GM23248 (cell line): ENCODE results near the gene CALB2. TPM values are rescaled to one million over a fixed set of nuclear protein-coding genes. Genes with fewer than 3 reads are reported as not detected.

Experiments used
- DNase-seq: peaks from one replicate; pipeline ENCODE4 v3.0.0-alpha.2; 2015
- H2AFZ ChIP-seq: fragments of 200-600 bp; sonication (generic); 2 replicates; pipeline ENCODE4 v1.6.1; 2016; ENCODE audit warnings: antibody characterized with exemption
- H3F3A ChIP-seq: fragments of 200-600 bp; sonication (generic); 2 replicates; pipeline ENCODE4 v1.6.1; 2016; ENCODE audit warnings: mild to moderate bottlenecking, antibody characterized with exemption, mixed run types; ENCODE audit not compliant: insufficient read depth
- H3K27ac ChIP-seq: fragments of 200-600 bp; sonication (generic); 2 replicates; pipeline ENCODE4 v1.5.1; 2016; ENCODE audit warnings: mild to moderate bottlenecking
- H3K27me3 ChIP-seq: fragments of 200-600 bp; sonication (generic); replicated peaks from 2 replicates; pipeline ENCODE4 v1.6.1; 2016; ENCODE audit warnings: mild to moderate bottlenecking; ENCODE audit not compliant: insufficient read depth
- H3K36me3 ChIP-seq: fragments of 200-600 bp; sonication (generic); 2 replicates; pipeline ENCODE4 v1.6.1; 2016; ENCODE audit warnings: low read depth, mild to moderate bottlenecking
- H3K4me1 ChIP-seq: fragments of 200-600 bp; sonication (generic); 2 replicates; pipeline ENCODE4 v1.6.1; 2016; ENCODE audit warnings: mild to moderate bottlenecking; ENCODE audit not compliant: insufficient read depth
- H3K4me2 ChIP-seq: fragments of 200-600 bp; sonication (generic); one replicate; pipeline ENCODE4 v1.6.1; 2016; ENCODE audit warnings: mild to moderate bottlenecking; ENCODE audit not compliant: unreplicated experiment
- H3K4me3 ChIP-seq: fragments of 200-600 bp; sonication (generic); 2 replicates; pipeline ENCODE4 v1.5.1; 2016; ENCODE audit warnings: mild to moderate bottlenecking
- H3K79me2 ChIP-seq: fragments of 200-600 bp; sonication (generic); 2 replicates; pipeline ENCODE4 v1.6.1; 2016; ENCODE audit warnings: mild to moderate bottlenecking; ENCODE audit not compliant: insufficient read depth
- H3K9ac ChIP-seq: fragments of 200-600 bp; sonication (generic); 2 replicates; pipeline ENCODE4 v1.6.1; 2016; ENCODE audit warnings: mild to moderate bottlenecking
- H3K9me2 ChIP-seq: fragments of 200-600 bp; sonication (generic); 2 replicates; pipeline ENCODE4 v1.6.1; 2016; ENCODE audit warnings: mixed run types, mild to moderate bottlenecking, moderate library complexity; ENCODE audit not compliant: insufficient read depth
- H3K9me3 ChIP-seq: fragments of 200-600 bp; sonication (generic); one replicate; pipeline ENCODE4 v1.6.1; 2017; ENCODE audit warnings: low read depth
- H4K20me1 ChIP-seq: fragments of 200-600 bp; sonication (generic); 2 replicates; pipeline ENCODE4 v1.6.0; 2016; ENCODE audit not compliant: insufficient read depth
- EZH2 ChIP-seq: fragments of 200-600 bp; sonication (generic); IDR thresholded peaks from 2 replicates; pipeline ENCODE4 v1.6.1; 2018; ENCODE audit warnings: antibody characterized with exemption, mild to moderate bottlenecking; ENCODE audit not compliant: insufficient read depth, poor library complexity, severe bottlenecking
- EZH2phosphoT487 ChIP-seq: fragments of 200-600 bp; sonication (generic); IDR thresholded peaks from 2 replicates; pipeline ENCODE4 v1.6.1; 2018; ENCODE audit warnings: antibody characterized with exemption, moderate library complexity, mild to moderate bottlenecking, low read depth; ENCODE audit not compliant: insufficient read depth
- WGBS, 2 experiments: methylation state at CpG; one replicate each; pipeline ENCODE4 v1.1.6; 2015 to 2017; ENCODE audit warnings: low lambda C conversion rate in 2 of 2, low coverage in 1 of 2; ENCODE audit errors: missing lambda C conversion rate in 2 of 2; 5-methylcytosine and 5-hydroxymethylcytosine counted together
- in situ Hi-C: fragments of 300-500 bp; cut with MboI; formaldehyde crosslinking; loops from 2 replicates; pipeline ENCODE4 v1.15.0; 2020
- polyA plus RNA-seq: library from polyadenylated mRNA; unstranded; fragments of >200 nt; fragmentation: Nextera tagmentation; extraction: Ambion mirVana; gene quantifications from 2 replicates; pipeline ENCODE4 v1.2.1, GENCODE V29; 2016
- total RNA-seq: library from RNA; depleted of rRNA; stranded (reverse); fragments of >200 nt; shearing (Covaris generic); gene quantifications from 2 replicates; pipeline ENCODE4 v1.2.3, GENCODE V29; 2014

Gene CALB2
- total and polyA plus RNA-seq, 2 experiments from 2014 or later: 1.2 to 1.8 TPM

DNA sequence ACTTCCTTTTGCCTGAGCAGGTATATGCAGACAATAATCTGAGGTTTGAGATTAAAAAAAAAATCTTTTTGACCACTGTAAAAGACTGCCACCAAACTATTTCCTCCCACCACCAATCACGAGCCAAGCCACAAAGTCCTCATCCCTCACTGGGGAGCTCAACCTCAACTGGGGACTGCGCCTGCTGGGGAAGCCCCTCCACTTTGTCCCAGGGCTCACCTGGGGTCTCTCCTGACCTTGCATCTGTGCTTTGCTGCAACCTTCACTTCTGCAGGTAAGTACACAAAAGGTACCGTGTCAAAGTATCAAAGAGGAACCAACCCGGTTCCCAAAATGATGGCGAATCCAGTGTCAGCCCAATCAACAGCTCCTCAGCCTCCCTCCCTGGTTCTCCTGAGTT is 47.8 kb downstream of the CALB2 start:
- Histone ChIP-seq H3K79me2 (no peaks in the 10 kb centered on the region), H3K27me3 (peaks cover 11% of the 10 kb centered on the region), H4K20me1 (no peaks in the 10 kb centered on the region), H2AFZ (no peak overlapping the region), H3K4me1 (no peaks in the 10 kb centered on the region), H3K4me3 (no peak overlapping the region), H3K4me2 (no peak overlapping the region), H3K9me3 (no peaks in the 10 kb centered on the region), H3K36me3 (no peaks in the 10 kb centered on the region), H3K9me2 (no peaks in the 10 kb centered on the region), H3K9ac (no peak overlapping the region), H3K27ac (no peak overlapping the region), H3F3A (no peaks in the 10 kb centered on the region)
- WGBS, 2 experiments: 68 to 72% methylated on average over 5 of the region's 5 CpGs
- no peak for DNase-seq
- TF ChIP-seq EZH2 (no peak), EZH2phosphoT487 (no peak)
- in situ Hi-C loops: no loop called here

DNA sequence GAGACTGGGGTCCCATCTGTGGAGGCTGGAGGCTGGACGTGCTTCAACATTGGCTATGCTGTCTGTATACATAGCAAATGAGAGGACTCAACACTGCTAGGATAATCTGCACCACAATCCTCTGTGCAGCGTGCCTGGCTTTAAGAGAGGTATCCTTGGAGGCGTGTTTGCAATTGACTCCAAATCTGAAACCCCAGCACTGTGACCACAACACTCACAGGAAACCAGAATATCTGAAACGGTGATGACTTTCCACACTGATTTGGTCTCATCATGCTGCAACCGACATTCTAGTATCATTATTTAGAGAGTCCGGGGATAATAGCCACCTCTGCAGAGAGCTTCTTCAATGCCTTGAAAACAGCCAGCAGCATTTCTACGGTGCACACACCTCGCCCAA is 48.2 kb downstream of the CALB2 start:
- peaks cover 13% of the 10 kb centered on the region for H3K27me3 ChIP-seq
- H4K20me1 ChIP-seq: no peaks in the 10 kb centered on the region
- H3K4me1 ChIP-seq: no peaks in the 10 kb centered on the region
- no peaks in the 10 kb centered on the region for H3K9me3 ChIP-seq
- no peaks in the 10 kb centered on the region for H3F3A ChIP-seq
- 33 to 47% methylated on average over 8 of the region's 8 CpGs for WGBS, 2 experiments
- no peak overlapping the region for H3K9ac ChIP-seq
- no peak for TF ChIP-seq EZH2
- TF ChIP-seq EZH2phosphoT487: no peak
- H3K36me3 ChIP-seq: no peaks in the 10 kb centered on the region
- H3K27ac ChIP-seq: no peak overlapping the region
- H2AFZ ChIP-seq: no peak overlapping the region
- no peak for DNase-seq
- H3K4me3 ChIP-seq: no peak overlapping the region
- no peaks in the 10 kb centered on the region for H3K9me2 ChIP-seq
- in situ Hi-C loops: no loop called here
- no peaks in the 10 kb centered on the region for H3K79me2 ChIP-seq
- H3K4me2 ChIP-seq: no peak overlapping the region

DNA sequence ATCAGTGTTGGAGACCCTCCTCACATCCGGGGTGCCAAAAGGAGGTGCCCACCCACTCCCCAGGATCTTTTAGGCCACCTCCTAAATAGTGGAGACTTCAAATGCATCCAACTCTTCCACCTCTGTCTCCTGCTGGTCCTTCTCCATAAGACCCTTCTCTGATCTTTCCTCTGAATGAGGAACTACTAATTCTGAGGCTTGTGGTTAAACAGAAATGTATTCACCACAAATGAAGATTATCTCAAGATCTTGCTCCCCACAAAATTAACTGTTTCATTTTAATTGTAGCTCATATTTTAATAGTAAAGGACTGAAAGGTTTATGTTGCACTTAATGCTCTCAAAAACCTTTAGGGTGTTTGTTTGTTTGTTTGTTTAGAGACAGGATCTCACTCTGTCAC is 49.2 kb downstream of the CALB2 start:
- no peaks in the 10 kb centered on the region for H3K36me3 ChIP-seq
- no peaks in the 10 kb centered on the region for H4K20me1 ChIP-seq
- DNase-seq: no peak
- H3K79me2 ChIP-seq: no peaks in the 10 kb centered on the region
- no peak overlapping the region for H3K27ac ChIP-seq
- 6 to 7% methylated on average over 1 of the region's 1 CpG for WGBS, 2 experiments
- H2AFZ ChIP-seq: no peak overlapping the region
- no peaks in the 10 kb centered on the region for H3K9me3 ChIP-seq
- in situ Hi-C loops: no loop called here
- TF ChIP-seq EZH2 (no peak), EZH2phosphoT487 (no peak)
- H3K27me3 ChIP-seq: peaks cover 13% of the 10 kb centered on the region
- H3K4me1 ChIP-seq: no peaks in the 10 kb centered on the region
- H3F3A ChIP-seq: no peaks in the 10 kb centered on the region
- no peak overlapping the region for H3K4me3 ChIP-seq
- no peaks in the 10 kb centered on the region for H3K9me2 ChIP-seq
- H3K4me2 ChIP-seq: no peak overlapping the region
- H3K9ac ChIP-seq: no peak overlapping the region

DNA sequence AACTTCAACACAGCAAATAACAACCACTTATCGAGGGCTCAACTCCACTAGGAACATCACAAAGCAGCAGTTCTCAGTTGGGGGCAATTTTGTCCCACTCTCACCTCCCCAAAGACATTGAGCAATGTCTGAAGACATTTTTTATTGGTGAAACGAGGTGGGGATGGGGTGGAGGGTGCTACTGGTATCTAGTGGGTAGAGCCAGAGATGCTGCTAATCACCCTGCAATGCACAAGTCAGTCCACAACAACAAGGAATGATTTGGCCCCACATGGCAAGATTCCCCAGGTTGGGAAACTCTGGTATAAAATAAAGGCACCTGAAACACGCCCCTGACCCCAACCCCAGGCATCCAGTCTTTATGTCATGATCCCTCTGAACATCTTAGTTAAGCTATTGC is 50.0 kb downstream of the CALB2 start:
- H3K27ac ChIP-seq: no peak overlapping the region
- TF ChIP-seq EZH2phosphoT487: no peak
- no peak for TF ChIP-seq EZH2
- no peak overlapping the region for H3K4me3 ChIP-seq
- no peak overlapping the region for H3K4me2 ChIP-seq
- peaks cover 13% of the 10 kb centered on the region for H3K27me3 ChIP-seq
- in situ Hi-C loops: no loop called here
- H3K9me3 ChIP-seq: no peaks in the 10 kb centered on the region
- no peaks in the 10 kb centered on the region for H3K4me1 ChIP-seq
- H3K36me3 ChIP-seq: no peaks in the 10 kb centered on the region
- no peak for DNase-seq
- no peaks in the 10 kb centered on the region for H4K20me1 ChIP-seq
- H2AFZ ChIP-seq: no peak overlapping the region
- no peaks in the 10 kb centered on the region for H3F3A ChIP-seq
- H3K9ac ChIP-seq: no peak overlapping the region
- H3K79me2 ChIP-seq: no peaks in the 10 kb centered on the region
- no peaks in the 10 kb centered on the region for H3K9me2 ChIP-seq
- 13 to 33% methylated on average over 3 of the region's 3 CpGs for WGBS, 2 experiments
